HK-2 (cell line): ENCODE measurements around the gene PARL.
"Not testable (repeated sequence)": the region's sequence is repeated elsewhere in the genome, so short reads cannot be mapped to it uniquely, and the experiment has no call there.

ENCODE experiments used
- DNase-seq: peaks from one replicate; pipeline ENCODE4 v3.0.0-alpha.2; 2018; ENCODE audit not compliant: unreplicated experiment

Gene PARL

DNA sequence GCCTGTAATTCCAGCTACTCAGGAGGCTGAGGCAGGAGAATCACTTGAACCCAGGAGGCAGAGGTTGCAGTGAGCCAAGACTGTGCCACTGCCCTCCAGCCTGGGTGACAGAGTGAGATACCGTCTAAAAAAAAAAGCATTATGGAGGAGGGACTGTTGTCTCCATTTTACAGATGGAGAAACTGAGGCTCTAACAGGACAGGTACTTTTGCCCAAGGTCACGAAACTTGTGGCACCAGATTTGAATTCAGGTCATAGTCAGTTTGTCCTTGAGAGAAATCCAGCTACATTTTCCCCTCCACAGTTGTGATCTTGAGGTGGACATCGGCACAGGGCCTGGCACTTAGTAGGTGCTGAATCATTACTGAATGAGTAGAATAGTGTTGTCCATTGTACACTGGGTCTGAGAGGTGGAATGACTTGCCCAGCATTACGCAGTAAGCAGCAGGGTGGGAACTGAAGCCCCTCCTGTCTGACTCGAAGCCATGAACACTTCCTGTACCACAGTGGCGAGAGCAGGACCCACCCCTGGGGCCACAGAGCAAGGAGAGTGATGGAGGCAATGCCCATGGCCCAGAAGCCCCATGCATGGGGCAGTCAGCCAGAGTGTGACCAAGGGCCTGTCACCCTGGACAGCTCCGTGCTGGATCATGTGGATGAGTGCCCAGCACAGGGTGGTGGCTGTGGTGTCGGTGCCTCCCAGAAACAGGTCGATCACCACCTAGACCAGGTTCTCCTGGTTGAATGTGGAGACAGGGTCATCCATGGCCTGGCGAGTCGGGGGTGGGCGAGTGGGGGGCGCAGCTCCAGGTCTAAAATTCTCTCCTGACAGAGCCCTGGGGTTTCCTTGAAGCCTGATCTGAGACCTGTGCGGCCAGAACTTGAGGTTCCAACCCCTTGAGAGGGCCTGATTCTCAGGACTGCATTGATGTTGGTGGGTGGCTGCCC lies 20.4 kb upstream of the PARL start:
- no peak for DNase-seq

DNA sequence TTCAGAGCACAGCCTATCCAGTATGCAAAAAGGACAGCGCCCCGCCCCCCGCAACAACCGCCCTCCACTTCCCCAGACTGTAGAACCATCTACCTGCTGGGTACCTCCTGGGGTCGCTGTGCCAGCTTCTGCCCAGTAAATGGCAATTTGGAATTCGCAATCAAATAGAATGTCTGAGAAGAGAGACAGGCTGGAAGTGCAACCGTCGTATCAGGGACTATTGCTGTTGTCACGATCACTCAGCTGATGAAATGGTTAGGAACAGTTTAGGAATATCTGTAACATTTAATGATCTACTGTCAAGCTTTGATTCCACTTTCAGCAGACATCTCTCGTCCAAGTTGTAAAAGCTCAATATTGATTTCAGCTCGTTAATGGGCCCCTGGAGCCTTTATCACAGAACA lies 13.3 kb upstream of the PARL start:
- DNase-seq, result no peak

DNA sequence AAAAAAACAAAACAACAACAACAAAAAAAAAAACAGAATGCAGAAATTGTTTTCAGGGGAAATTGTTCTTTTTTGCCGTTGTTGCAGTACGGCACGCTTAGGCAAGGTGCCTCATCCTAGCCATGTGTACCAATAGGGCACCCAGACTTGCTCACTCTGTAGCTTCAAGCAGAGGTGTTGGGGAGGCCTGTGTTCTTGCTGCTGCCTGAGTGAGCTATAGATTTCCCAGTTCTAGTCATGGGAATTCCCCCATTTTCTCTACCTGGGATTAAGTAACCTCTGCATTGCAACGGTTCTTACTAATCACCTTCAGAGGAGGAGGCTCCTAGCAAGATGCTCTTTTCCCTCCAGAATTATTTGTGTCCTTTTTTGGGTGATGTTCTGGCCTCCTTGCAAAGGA lies 12.9 kb upstream of the PARL start:
- DNase-seq, result no peak

GRCh38 chr3:183896610-183897009 lies 11.9 kb upstream of the PARL start:
- no peak for DNase-seq

- DNase-seq, result no peak
These were observed 11.5 kb upstream of the PARL start for GRCh38 chr3:183896184-183896583.

DNA sequence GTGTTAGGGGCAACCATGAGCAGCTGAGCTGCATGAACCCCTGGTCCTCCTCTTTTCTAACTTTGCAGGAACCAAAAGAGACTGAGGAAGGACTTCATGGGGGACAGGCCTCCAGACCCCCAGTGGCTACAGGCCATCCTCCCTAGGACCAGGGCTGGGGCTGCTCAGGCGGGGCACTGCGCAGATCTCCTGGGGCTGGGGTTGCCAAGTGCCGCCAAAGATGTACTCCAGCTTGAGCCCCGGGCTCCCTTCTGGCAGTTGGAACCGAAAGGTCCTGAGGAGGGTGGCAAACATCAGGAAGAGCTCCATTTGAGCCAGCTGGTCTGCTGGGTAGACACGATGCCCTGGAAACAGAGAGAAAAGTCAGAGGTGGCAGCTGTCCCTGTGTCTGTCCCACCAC lies 11.1 kb upstream of the PARL start:
- no peak for DNase-seq

DNA sequence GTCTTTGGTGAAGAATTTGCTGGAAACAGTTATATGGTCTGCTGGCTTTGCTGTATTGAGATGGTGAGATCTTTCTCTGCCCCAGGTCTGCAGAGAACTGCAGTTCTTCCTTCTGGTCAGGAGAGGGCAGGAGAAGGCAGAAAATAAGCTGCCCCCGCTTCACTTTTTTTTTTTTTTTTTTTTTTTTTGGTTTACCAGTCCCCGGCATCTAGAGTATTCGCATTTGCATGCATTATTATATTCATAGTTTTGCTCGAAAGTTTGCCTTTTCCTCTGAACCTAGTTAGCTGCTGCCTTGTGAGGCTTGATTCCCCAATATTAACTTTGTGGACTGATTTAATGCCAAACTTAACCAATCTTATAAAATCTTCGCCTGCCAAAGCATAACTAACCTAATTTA lies 10.6 kb upstream of the PARL start:
- DNase-seq, result peak; percentile 29

- no peak for DNase-seq
These were observed 8.0 kb upstream of the PARL start for GRCh38 chr3:183892610-183893214.

- DNase-seq, result no peak
These were observed 1.1 kb upstream of the PARL start for GRCh38 chr3:183885766-183886165.

DNA sequence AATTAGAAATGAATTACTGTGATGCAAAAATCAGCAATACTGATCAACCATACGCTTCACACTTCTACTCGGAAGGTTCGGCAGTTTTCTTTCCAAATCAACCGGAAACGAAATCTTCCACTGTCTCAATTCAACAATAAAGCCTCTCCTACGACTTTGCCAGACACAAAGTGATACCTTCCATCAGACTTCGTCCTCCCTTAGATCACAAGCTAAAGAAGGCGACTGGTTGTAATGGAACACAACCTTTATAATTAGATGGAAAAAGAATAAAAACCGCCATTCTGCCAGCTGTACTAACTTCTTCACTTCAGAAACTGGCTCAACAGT lies 618 bp downstream of the PARL start:
- DNase-seq, result no peak

DNA sequence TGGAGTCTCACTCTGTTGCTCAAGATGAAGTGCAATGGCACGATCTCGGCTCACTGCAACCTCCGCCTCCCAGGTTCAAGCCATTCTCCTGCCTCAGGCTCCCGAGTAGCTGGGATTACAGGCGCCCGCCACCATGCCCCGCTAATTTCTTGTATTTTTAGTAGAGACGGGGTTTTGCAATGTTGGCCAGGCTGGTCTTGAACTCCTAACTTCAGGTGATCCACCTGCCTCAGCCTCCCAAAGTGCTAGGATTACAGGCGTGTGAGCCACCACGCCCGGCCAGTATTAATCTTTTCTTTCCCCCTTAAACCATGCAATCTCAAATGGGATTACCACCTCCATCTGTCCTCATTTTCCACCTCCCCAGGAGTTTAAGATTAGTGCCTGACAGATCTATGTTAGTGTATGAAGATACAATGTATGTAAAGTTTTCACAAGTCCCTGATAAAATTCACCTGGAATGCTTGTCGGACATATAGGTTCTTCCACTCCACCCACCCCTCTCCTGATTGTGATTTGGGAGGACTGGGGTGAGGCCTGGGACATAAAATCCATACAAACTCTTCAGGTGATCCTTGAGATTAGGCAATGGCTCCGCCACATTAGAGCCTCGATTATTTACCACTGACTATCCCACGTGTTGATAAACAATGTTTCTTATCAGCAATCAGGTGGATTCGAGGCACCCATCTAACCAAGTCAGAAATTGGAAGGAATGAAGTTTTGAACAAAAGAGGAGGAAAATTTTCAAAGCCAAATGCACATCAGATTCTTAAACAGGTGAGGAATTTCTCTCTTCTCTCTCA lies 1.2 kb downstream of the PARL start:
- DNase-seq, result no peak

DNA sequence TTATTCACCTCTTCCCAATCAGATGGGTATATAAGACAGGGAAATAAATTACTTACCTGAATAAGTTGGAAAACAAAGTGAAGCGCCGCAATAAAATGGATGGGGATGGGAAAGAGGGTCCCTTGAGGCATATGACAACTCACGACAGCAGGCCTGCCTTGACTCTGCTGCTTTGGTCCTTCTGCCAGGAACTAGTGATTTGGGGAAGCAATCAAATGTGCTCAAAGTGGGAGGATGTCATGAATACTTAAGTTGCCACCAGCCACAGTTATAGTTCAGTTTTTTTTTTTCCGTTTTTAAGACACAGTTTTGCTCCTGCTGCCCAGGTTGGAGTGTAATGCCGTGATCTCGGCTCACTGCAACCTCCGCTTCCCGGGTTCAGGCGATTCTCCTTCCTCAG lies 4.6 kb downstream of the PARL start:
- DNase-seq, result no peak

GRCh38 chr3:183879243-183879642 lies 5.4 kb downstream of the PARL start:
- DNase-seq, result no peak

GRCh38 chr3:183878071-183878470 lies 6.6 kb downstream of the PARL start:
- DNase-seq, result no peak

- DNase-seq, result not testable (repeated sequence)
These were observed 7.5 kb downstream of the PARL start for GRCh38 chr3:183877227-183877626.

DNA sequence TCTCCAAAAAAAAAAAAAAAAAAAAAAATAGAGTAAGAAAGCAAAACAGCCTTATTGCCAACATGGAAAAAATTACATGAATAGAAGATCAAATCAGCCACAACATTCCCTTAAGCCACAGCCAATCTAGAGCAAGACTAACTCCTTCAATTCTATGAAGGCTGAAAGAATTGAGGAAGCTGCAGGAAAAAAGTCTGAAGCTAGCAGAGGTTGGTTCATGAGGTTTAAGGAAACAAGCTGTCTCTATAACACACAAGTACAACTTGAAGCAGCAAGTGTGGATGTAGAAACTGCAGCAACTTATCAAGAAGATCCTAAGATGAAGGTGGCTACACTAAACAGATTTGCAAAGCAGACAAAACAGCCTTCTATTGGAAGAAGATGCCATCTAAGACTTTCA lies 9.3 kb downstream of the PARL start:
- no peak for DNase-seq

- no peak for DNase-seq
These were observed 10.8 kb downstream of the PARL start for GRCh38 chr3:183873914-183874313.

GRCh38 chr3:183871541-183871940 lies 13.1 kb downstream of the PARL start:
- DNase-seq, result no peak

DNA sequence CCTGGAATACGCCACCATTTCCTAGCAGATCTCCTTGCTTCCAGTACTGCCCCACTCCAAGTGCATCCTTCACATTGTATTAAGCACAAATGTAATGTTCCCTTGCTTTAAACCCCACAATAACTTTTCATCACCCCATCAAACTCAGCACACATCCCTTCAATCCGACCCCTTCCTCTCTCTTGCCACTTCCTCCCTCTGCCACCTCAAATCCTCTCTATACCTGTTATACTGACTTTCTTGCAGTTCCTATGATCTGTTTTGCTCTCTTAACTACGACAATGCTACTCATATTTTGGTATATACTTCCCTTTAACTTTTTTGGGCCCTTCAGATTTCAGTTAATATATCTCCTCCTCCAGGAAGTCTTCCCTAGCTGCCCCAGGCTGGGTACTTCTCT lies 14.1 kb downstream of the PARL start:
- DNase-seq, result no peak

- DNase-seq, result no peak
These were observed 15.9 kb downstream of the PARL start for GRCh38 chr3:183868796-183869195.

- peak; percentile 48 for DNase-seq
These were observed 22.1 kb downstream of the PARL start for GRCh38 chr3:183862610-183863009.

GRCh38 chr3:183857863-183858262 lies 26.8 kb downstream of the PARL start:
- no peak for DNase-seq
